Effector memory CD8-positive, alpha-beta T cell (primary cell): ENCODE results near the gene ADGRG4.
"Not testable (repeated sequence)": the region's sequence is repeated elsewhere in the genome, so short reads cannot be mapped to it uniquely, and the experiment has no call there.

Experiments
- ATAC-seq: fragments of 150-1000 bp; cut with Tn5 transposase; replicated peaks from 2 replicates; pipeline ENCODE4 v1.10.0; 2021; ENCODE audit warnings: mild to moderate bottlenecking, moderate library complexity
- DNase-seq, 3 experiments: peaks; one replicate each; pipeline ENCODE4 v3.0.0; 2021
- H3K27ac Mint-ChIP-seq, 2 donors: one replicate each; pipeline ENCODE4 v1.8.0; 2022; ENCODE audit warnings: mild to moderate bottlenecking in 2 of 2, mixed read lengths in 2 of 2, moderate library complexity in 2 of 2
- H3K27me3 Mint-ChIP-seq, 2 donors: one replicate each; pipeline ENCODE4 v1.8.0; 2022; ENCODE audit warnings: mixed read lengths in 2 of 2
- H3K36me3 Mint-ChIP-seq: one replicate; pipeline ENCODE4 v1.8.0; 2022; ENCODE audit warnings: mild to moderate bottlenecking, moderate library complexity, mixed read lengths; ENCODE audit not compliant: insufficient read depth
- H3K4me1 Mint-ChIP-seq, 2 donors: one replicate each; pipeline ENCODE4 v1.8.0; 2022; ENCODE audit warnings: low read depth in 2 of 2, mixed read lengths in 2 of 2
- H3K4me3 Mint-ChIP-seq, 2 donors: one replicate each; pipeline ENCODE4 v1.8.0; 2022; ENCODE audit warnings: mild to moderate bottlenecking in 2 of 2, mixed read lengths in 2 of 2, moderate library complexity in 2 of 2
- H3K9me3 Mint-ChIP-seq, 2 donors: one replicate each; pipeline ENCODE4 v1.8.0; 2022; ENCODE audit warnings: mixed read lengths in 2 of 2

The ADGRG4 gene

DNA sequence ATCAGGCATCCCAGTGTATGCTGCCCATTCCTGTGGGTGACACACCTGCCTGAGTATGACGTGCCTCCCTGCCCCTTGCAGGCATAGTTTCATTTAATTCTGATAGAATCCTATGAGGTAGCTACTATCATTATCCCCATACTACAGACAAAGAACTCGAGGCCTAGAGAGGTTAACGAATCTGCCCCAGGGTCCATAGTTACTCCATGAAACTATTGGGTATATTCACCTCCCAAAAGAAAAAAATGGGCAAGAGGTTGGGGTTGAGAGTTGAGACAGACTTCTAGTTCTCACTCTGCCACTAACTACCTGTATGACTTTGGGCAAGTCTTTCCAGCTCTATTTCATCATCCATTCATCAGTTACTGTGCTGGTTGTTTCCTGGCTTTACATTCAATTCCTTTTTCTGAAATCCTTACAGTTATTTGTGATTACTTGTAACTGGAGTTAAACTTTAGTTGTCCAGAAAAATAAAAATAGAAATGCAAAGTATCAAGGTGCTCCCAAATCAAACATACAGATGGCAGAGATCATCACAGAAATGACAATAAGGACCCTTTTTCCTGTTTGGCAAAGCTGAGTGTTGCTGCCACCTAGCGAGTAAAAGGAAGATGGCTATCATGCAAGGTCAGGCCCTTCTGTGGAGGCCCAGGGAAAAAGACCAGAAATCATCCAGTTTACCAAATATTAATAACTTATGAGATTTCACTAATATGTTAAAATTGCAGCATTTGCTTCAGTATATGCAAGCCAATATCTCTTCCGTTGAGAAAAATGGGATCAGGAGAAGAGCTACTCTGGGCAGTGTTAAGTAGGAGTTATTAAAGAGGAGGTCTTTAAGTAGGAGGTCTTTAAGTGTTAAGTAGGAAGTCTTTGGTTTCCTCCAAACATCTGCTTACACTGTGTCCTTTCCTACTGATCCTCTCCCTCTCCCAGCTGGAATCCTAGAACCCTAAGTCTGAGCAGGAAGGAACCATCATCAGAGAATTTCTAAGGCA is 32.4 kb upstream of the ADGRG4 start:
- Mint-ChIP-seq H3K36me3 (no peaks in the 10 kb centered on the region), H3K27ac (no peak overlapping the region), H3K9me3 (no peaks in the 10 kb centered on the region), H3K4me3 (no peak overlapping the region), H3K27me3 (no peaks in the 10 kb centered on the region), H3K4me1 (no peaks in the 10 kb centered on the region)
- DNase-seq = peak; percentile 31 to 38 (median 36)
- peak; percentile 58 for ATAC-seq

GRCh38 chrX:136269921-136270320 is 30.8 kb upstream of the ADGRG4 start:
- Mint-ChIP-seq H3K27ac (no peak overlapping the region), H3K27me3 (no peaks in the 10 kb centered on the region), H3K9me3 (no peaks in the 10 kb centered on the region), H3K36me3 (no peaks in the 10 kb centered on the region), H3K4me1 (no peaks in the 10 kb centered on the region), H3K4me3 (no peak overlapping the region)
- DNase-seq = no peak
- ATAC-seq = no peak

DNA sequence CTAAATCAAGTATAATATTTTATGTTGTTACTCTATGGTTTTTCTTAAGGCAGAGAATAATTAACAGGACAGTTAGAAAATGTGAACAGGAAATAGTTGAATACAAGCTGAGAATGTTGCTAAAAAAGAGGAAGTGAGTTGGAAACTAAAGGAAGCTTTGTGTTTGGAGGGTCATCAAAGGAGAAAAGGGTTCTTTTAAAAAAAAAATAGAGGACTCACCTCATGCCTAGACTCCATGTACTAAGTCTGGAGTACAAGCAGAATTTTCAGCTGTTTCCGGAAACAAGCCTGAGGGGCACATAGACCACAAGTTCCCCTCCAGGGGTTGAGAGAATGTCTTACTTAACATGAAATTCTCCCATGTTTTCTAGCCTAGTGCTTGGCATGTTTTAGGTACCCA is 29.5 kb upstream of the ADGRG4 start:
- Mint-ChIP-seq H3K9me3 (no peaks in the 10 kb centered on the region), H3K27me3 (no peaks in the 10 kb centered on the region), H3K27ac (no peak overlapping the region), H3K4me3 (no peak overlapping the region), H3K4me1 (no peaks in the 10 kb centered on the region), H3K36me3 (no peaks in the 10 kb centered on the region)
- DNase-seq = no peak
- ATAC-seq = no peak

DNA sequence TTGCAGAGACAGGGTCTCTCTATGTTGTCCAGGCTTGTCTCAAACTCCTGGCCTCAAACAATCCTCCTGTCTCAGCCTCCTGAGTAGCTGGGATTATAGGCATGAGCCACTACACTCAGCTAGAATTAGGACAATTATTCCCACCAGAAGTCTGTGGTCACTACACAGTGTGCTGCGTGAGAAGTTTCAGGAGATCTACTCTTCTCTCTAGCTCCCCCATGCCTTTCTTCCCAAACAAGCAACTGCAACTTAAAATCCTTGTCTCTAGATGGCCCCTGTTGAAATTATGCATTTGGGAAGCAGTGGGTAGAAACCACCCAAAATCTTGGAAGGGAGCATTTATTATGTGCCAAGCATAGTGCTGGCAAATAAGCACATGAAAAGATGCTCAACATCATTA is 28.4 kb upstream of the ADGRG4 start:
- DNase-seq (no peak), ATAC-seq (no peak)
- H3K9me3 Mint-ChIP-seq = no peaks in the 10 kb centered on the region
- H3K27ac Mint-ChIP-seq = no peak overlapping the region
- H3K4me1 Mint-ChIP-seq = no peaks in the 10 kb centered on the region
- no peak overlapping the region for H3K4me3 Mint-ChIP-seq
- H3K27me3 Mint-ChIP-seq = peaks cover 0 to 4% of the 10 kb centered on the region in 2 donors
- H3K36me3 Mint-ChIP-seq = peaks cover 3% of the 10 kb centered on the region

GRCh38 chrX:136273986-136274385 is 26.8 kb upstream of the ADGRG4 start:
- no peaks in the 10 kb centered on the region for H3K4me1 Mint-ChIP-seq
- no peaks in the 10 kb centered on the region for H3K9me3 Mint-ChIP-seq
- H3K27ac Mint-ChIP-seq = no peak overlapping the region
- peaks cover 0 to 12% of the 10 kb centered on the region in 2 donors for H3K27me3 Mint-ChIP-seq
- ATAC-seq (no peak), DNase-seq (no peak)
- peaks cover 3% of the 10 kb centered on the region for H3K36me3 Mint-ChIP-seq
- no peak overlapping the region for H3K4me3 Mint-ChIP-seq

DNA sequence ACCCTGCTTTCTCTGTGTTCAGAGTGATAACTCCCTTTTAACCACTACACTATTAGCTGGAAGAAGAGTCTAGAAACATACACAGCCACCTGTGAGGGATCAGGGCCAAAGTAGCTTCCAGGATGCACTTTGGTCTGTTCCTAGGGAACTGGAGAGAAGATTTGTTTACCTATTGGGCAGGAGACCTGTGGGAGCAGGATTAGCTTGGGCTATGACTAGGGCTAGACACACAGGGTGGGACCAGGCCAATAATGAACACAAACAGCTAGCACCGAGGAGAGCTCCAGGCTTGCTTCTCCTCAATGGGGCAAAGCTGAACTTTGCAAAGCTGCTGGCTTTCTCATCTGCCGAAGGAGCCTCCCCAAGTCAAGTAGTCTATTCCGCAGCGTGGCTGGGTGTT is 25.2 kb upstream of the ADGRG4 start:
- peaks cover 3% of the 10 kb centered on the region for H3K36me3 Mint-ChIP-seq
- no peak for ATAC-seq
- no peak overlapping the region for H3K27ac Mint-ChIP-seq
- no peak overlapping the region for H3K4me3 Mint-ChIP-seq
- no peak for DNase-seq
- no peaks in the 10 kb centered on the region for H3K9me3 Mint-ChIP-seq
- peaks cover 0 to 12% of the 10 kb centered on the region in 2 donors for H3K27me3 Mint-ChIP-seq
- H3K4me1 Mint-ChIP-seq = no peaks in the 10 kb centered on the region

- H3K27me3 Mint-ChIP-seq, H3K36me3 Mint-ChIP-seq, H3K4me3 Mint-ChIP-seq, DNase-seq, H3K27ac Mint-ChIP-seq, H3K4me1 Mint-ChIP-seq, ATAC-seq, H3K9me3 Mint-ChIP-seq: not testable (repeated sequence)
Measured at GRCh38 chrX:136286375-136286774, 14.4 kb upstream of the ADGRG4 start.

DNA sequence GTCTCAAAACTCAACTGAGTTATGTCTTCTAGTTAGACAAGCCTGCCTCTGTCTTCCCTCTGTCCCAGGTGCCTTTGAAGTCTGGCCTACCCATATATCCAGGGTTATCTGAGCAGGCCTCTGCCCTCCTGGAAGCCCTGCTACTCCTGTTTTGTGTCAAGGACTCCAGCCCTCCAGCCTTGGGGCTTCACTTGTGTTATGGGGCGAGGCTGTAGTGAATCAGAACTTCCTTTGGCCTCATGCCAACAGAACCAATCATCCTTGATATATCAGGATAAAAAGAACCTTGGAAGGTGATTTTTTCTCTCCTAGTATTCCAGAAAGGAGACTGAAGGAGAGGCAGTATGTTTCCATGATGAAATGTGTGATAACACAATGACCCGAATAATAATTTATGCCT is 8.9 kb upstream of the ADGRG4 start:
- peaks cover 0 to 5% of the 10 kb centered on the region in 2 donors for H3K27me3 Mint-ChIP-seq
- H3K4me1 Mint-ChIP-seq = no peaks in the 10 kb centered on the region
- H3K9me3 Mint-ChIP-seq = no peaks in the 10 kb centered on the region
- no peak for ATAC-seq
- no peak overlapping the region for H3K4me3 Mint-ChIP-seq
- DNase-seq = no peak
- H3K36me3 Mint-ChIP-seq = no peaks in the 10 kb centered on the region
- no peak overlapping the region for H3K27ac Mint-ChIP-seq

GRCh38 chrX:136292656-136293055 is 8.1 kb upstream of the ADGRG4 start:
- Mint-ChIP-seq H3K4me3 (no peak overlapping the region), H3K9me3 (no peaks in the 10 kb centered on the region), H3K36me3 (no peaks in the 10 kb centered on the region), H3K4me1 (no peaks in the 10 kb centered on the region), H3K27ac (no peak overlapping the region), H3K27me3 (peaks cover 0 to 5% of the 10 kb centered on the region in 2 donors)
- ATAC-seq = no peak
- no peak for DNase-seq

GRCh38 chrX:136295380-136295779 is 5.4 kb upstream of the ADGRG4 start:
- Mint-ChIP-seq H3K4me3 (no peak overlapping the region), H3K36me3 (no peaks in the 10 kb centered on the region), H3K9me3 (no peaks in the 10 kb centered on the region), H3K27me3 (peaks cover 0 to 5% of the 10 kb centered on the region in 2 donors), H3K4me1 (no peaks in the 10 kb centered on the region), H3K27ac (no peak overlapping the region)
- ATAC-seq = no peak
- DNase-seq = no peak

DNA sequence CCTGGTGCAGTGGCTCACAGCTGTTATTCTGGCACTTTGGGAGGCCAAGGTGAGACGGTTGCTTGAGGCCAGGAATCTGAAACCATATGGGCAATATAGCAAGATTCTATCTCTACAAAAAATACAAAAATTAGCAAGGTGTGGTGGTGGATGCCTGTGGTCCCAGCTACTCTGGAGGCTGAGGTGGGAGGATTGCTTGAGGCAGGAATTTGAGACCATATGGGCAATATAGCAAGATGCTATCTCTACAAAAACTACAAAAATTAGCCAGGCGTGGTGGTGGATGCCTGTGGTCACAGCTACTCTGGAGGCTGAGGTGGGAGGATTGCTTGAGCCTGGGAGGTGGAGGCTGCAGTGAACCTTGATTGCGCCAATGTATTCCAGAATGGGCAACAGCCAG is 2.3 kb downstream of the ADGRG4 start:
- H3K27ac Mint-ChIP-seq = no peak overlapping the region
- ATAC-seq (no peak), DNase-seq (no peak)
- peaks cover 6 to 11% of the 10 kb centered on the region in 2 donors for H3K27me3 Mint-ChIP-seq
- H3K4me3 Mint-ChIP-seq = no peak overlapping the region
- H3K9me3 Mint-ChIP-seq = no peaks in the 10 kb centered on the region
- no peaks in the 10 kb centered on the region for H3K4me1 Mint-ChIP-seq
- H3K36me3 Mint-ChIP-seq = no peaks in the 10 kb centered on the region

GRCh38 chrX:136304493-136304892 is 3.7 kb downstream of the ADGRG4 start:
- H3K27ac Mint-ChIP-seq = no peak overlapping the region
- H3K4me1 Mint-ChIP-seq = no peaks in the 10 kb centered on the region
- no peak overlapping the region for H3K4me3 Mint-ChIP-seq
- DNase-seq (no peak), ATAC-seq (no peak)
- no peaks in the 10 kb centered on the region for H3K9me3 Mint-ChIP-seq
- H3K36me3 Mint-ChIP-seq = no peaks in the 10 kb centered on the region
- H3K27me3 Mint-ChIP-seq = peaks cover 6 to 11% of the 10 kb centered on the region in 2 donors

DNA sequence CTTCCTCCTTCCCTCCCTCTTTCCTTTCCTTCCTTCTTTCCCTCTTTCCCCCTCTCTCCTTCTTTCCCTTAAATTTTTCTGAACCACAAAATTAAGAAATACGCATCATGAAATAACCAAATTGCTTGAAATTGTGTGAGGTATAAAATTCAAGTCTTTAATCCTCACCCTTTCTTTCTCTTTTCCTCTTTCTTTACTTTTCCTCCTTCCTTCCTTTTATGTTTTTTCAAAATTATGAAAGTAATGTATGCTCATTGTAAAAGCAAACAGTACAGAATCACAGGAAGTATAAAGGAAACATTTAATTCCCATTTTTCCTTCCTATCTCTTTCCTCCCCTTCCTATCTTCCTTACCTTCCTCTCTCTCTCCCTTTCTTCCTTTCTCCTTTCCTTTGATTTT is 5.4 kb downstream of the ADGRG4 start:
- DNase-seq = no peak
- Mint-ChIP-seq H3K4me1 (no peaks in the 10 kb centered on the region), H3K27me3 (peaks cover 6 to 11% of the 10 kb centered on the region in 2 donors), H3K36me3 (no peaks in the 10 kb centered on the region), H3K4me3 (no peak overlapping the region), H3K9me3 (no peaks in the 10 kb centered on the region), H3K27ac (no peak overlapping the region)
- no peak for ATAC-seq

DNA sequence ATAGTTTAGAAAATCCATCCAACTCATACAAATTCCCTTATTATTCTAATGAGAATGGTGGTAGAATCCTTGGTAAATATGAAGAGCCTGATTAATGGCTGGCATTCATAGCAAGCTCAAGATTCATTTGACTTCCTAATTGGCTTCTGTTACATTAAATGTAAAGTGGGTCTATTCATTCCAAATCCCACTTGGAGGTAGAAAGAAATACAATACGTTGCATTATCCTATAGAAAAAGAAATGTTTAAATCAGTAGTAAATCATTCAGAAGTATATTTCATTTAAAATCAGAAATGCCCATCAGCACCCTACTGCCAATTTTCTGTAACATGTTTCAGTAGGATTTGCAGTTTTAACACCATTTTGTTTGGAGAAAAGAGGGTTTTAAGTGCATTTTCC is 6.7 kb downstream of the ADGRG4 start:
- no peak for DNase-seq
- Mint-ChIP-seq H3K9me3 (no peaks in the 10 kb centered on the region), H3K4me3 (no peak overlapping the region), H3K27me3 (peaks cover 6 to 11% of the 10 kb centered on the region in 2 donors), H3K36me3 (no peaks in the 10 kb centered on the region), H3K27ac (no peak overlapping the region), H3K4me1 (no peaks in the 10 kb centered on the region)
- no peak for ATAC-seq
